GM19035 (cell line): Measurements from ENCODE around the gene PTH2.
"Not testable (repeated sequence)": the region's sequence is repeated elsewhere in the genome, so short reads cannot be mapped to it uniquely, and the experiment has no call there.

Experiments
- ATAC-seq: cut with Tn5 transposase; IDR thresholded peaks from one replicate; pipeline ENCODE4 v1.9.1; 2021; ENCODE audit not compliant: unreplicated experiment

PTH2 gene

DNA sequence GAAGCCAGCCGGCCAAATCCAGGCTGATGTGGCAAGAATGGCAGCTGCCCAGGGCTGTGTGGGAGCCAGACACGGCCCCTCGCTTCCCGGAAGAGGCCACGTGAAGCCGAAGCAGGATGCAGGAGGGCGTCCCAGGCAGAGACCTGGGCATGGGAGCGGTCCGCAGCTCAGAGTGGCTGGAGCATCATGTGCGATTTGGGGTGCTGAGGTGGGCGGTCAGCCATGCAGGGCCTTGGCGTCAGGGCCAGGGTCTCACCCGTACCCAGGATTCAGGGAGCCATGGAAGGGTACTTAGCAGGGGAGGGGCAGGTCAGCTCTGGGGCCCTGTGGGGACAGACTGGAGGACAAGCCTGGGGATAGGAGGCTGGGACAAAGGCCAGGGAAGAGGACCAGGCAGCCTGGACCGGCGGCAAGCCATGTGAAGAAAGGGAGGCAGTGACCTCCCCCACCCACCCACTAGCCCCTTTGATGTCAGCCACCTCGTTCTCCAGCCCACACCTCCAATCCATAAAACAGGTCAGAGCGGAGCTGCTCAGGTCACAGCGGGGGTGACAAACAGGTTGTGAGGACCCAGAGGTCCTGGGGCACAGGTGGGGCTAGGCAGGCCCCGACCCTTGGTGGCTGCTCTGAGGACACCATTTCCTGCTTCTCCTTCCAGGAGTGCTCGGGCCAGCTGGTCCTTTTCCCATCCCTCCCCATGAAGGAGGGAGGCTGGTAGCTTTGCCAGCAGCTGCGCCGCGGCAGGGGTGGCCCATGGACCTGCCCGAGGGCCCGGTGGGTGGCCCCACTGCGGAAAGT lies 32.9 kb downstream of the PTH2 start:
- no peak for ATAC-seq

- ATAC-seq, result no peak
These were observed 33.8 kb downstream of the PTH2 start for GRCh38 chr19:49389406-49389805.

- ATAC-seq, result peak; percentile 65
These were observed 35.3 kb downstream of the PTH2 start, which contains the start of gene KASH5 for GRCh38 chr19:49387936-49388372. TSS of gene KASH5 (plus strand) at chr19:49388249. CDS start at chr19:49390884, 2,635 bp downstream.

GRCh38 chr19:49383599-49383998 lies 39.6 kb downstream of the PTH2 start:
- no peak for ATAC-seq

- no peak for ATAC-seq
These were observed 40.6 kb downstream of the PTH2 start for GRCh38 chr19:49382639-49383038.

GRCh38 chr19:49380391-49380790 lies 42.9 kb downstream of the PTH2 start:
- ATAC-seq, result no peak

DNA sequence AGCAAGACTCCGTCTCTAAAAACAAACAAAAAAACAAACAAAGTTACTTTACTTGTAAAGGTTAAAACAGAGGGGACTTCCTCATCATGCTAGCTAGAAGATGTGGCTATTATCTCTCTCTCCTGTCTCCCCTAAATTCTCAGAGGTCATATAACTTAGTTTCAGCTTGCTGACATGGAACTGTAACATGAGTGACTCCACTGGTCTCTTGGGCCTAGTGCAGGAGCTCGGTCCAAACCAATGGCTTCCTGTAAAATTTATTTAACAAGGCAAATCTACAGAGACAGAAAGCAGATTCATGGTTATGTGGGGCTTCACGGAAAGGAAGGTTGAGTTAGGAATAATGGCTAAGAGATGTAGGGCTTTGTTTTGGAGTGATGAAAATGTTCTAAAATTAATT lies 44.7 kb downstream of the PTH2 start:
- ATAC-seq, result no peak

GRCh38 chr19:49374665-49375434 lies 48.4 kb downstream of the PTH2 start:
- no peak for ATAC-seq

GRCh38 chr19:49373174-49373573 lies 50.1 kb downstream of the PTH2 start:
- ATAC-seq, result not testable (repeated sequence)
